Fibroblast of pulmonary artery (primary cell): ENCODE measurements around the gene CMC2.
A peak's percentile ranks its signal among the peaks of the same experiment; 100 is the strongest.

Experiments
- DNase-seq: peaks from one replicate; pipeline ENCODE4 v3.0.0-alpha.2; 2010; ENCODE audit warnings: low read depth
- H3K4me3 ChIP-seq: replicated peaks from 2 replicates; pipeline ENCODE4 v1.5.1; 2011; ENCODE audit warnings: low read depth, mild to moderate bottlenecking, control low read depth, low read length, moderate library complexity
- CTCF ChIP-seq: IDR thresholded peaks from 2 replicates; pipeline ENCODE4 v1.5.1; 2011; ENCODE audit warnings: mild to moderate bottlenecking, control low read depth, low read length, inconsistent platforms; ENCODE audit errors: missing control alignments

Gene CMC2

GRCh38 chr16:80990577-80990976, 16.1 kb downstream of the CMC2 start:
- no peak for DNase-seq
- H3K4me3 ChIP-seq: no peak overlapping the region
- TF ChIP-seq CTCF: no peak

- no peak for DNase-seq
- TF ChIP-seq CTCF: no peak
- H3K4me3 ChIP-seq: no peak overlapping the region
Observed at GRCh38 chr16:80989801-80990200, 16.9 kb downstream of the CMC2 start.

GRCh38 chr16:80988756-80989155, 17.9 kb downstream of the CMC2 start:
- DNase-seq: no peak
- no peak overlapping the region for H3K4me3 ChIP-seq
- TF ChIP-seq CTCF: no peak

GRCh38 chr16:80986557-80986956, 20.1 kb downstream of the CMC2 start:
- no peak for TF ChIP-seq CTCF
- no peak overlapping the region for H3K4me3 ChIP-seq
- DNase-seq: no peak

- DNase-seq: peak; percentile 6
- no peak for TF ChIP-seq CTCF
Observed at GRCh38 chr16:80985611-80986010, 21.1 kb downstream of the CMC2 start.

GRCh38 chr16:80984124-80984892, 22.4 kb downstream of the CMC2 start:
- no peak for TF ChIP-seq CTCF
- H3K4me3 ChIP-seq: no peak overlapping the region
- no peak for DNase-seq

More at GRCh38 chr16:80985611-80986010, 21.1 kb downstream of the CMC2 start:
- no peak overlapping the region for H3K4me3 ChIP-seq

- H3K4me3 ChIP-seq: no peak overlapping the region
- DNase-seq: no peak
- no peak for TF ChIP-seq CTCF
Observed at GRCh38 chr16:80982646-80983045, 24.0 kb downstream of the CMC2 start.
